HepG2 (cell line): ENCODE data around the gene ATAD3C. TPM values are rescaled to one million over a fixed set of nuclear protein-coding genes. Genes with fewer than 3 reads are reported as not detected.

ENCODE experiments used
- ARNT ChIP-seq: fragments of 450-650 bp; IDR thresholded peaks from 2 replicates; pipeline ENCODE4 v1.6.1; 2017
- GTF3A ChIP-seq: sonication (generic); formaldehyde crosslinking; conservative IDR thresholded peaks from 2 replicates; pipeline ENCODE4 v1.4.0; 2020; ENCODE audit warnings: mild to moderate bottlenecking, missing genetic modification reagents
- HOXA5 ChIP-seq: sonication (generic); formaldehyde crosslinking; IDR thresholded peaks from 2 replicates; pipeline ENCODE4 v1.4.0; 2020; ENCODE audit warnings: missing genetic modification reagents
- MTF1 ChIP-seq: sonication (generic); formaldehyde crosslinking; IDR thresholded peaks from 2 replicates; pipeline ENCODE4 v1.5.0; 2020; ENCODE audit warnings: missing genetic modification reagents
- MXI1 ChIP-seq: IDR thresholded peaks from 3 replicates; pipeline ENCODE4 v1.6.1; 2012; ENCODE audit warnings: low read depth, low read length, inconsistent platforms, borderline replicate concordance
- MZF1 ChIP-seq: sonication (generic); formaldehyde crosslinking; IDR thresholded peaks from 2 replicates; pipeline ENCODE4 v1.8.1; 2023; ENCODE audit warnings: mild to moderate bottlenecking, missing genetic modification reagents, borderline replicate concordance
- NFATC3 ChIP-seq: sonication (generic); formaldehyde crosslinking; IDR thresholded peaks from 2 replicates; pipeline ENCODE4 v1.5.1; 2020; ENCODE audit warnings: mild to moderate bottlenecking, missing genetic modification reagents
- PPARG ChIP-seq: conservative IDR thresholded peaks from 2 replicates; pipeline ENCODE4 v1.6.1; 2016; ENCODE audit warnings: missing biosample characterization, missing genetic modification reagents
- RCOR2 ChIP-seq: IDR thresholded peaks from 2 replicates; pipeline ENCODE4 v1.6.1; 2016; ENCODE audit warnings: missing biosample characterization, missing genetic modification reagents
- SIN3B ChIP-seq: fragments of 150-350 bp; IDR thresholded peaks from 2 replicates; pipeline ENCODE4 v1.6.1; 2014; ENCODE audit warnings: low read length
- TEAD3 ChIP-seq: optimal IDR thresholded peaks from 2 replicates; pipeline ENCODE3; 2016; ENCODE audit warnings: borderline replicate concordance
- TP53 ChIP-seq: sonication (generic); formaldehyde crosslinking; conservative IDR thresholded peaks from 2 replicates; pipeline ENCODE4 v1.4.0; 2020; ENCODE audit warnings: missing genetic modification reagents
- ZKSCAN5 ChIP-seq: sonication (generic); formaldehyde crosslinking; IDR thresholded peaks from 2 replicates; pipeline ENCODE4 v1.5.1; 2020; ENCODE audit warnings: mild to moderate bottlenecking, missing genetic modification reagents
- ZNF34 ChIP-seq: sonication (generic); formaldehyde crosslinking; IDR thresholded peaks from 2 replicates; pipeline ENCODE4 v1.4.0; 2020; ENCODE audit warnings: mild to moderate bottlenecking, missing genetic modification reagents, borderline replicate concordance
- ZSCAN12 ChIP-seq: sonication (generic); formaldehyde crosslinking; IDR thresholded peaks from 2 replicates; pipeline ENCODE4 v1.9.0; 2021; ENCODE audit warnings: mild to moderate bottlenecking, missing genetic modification reagents
- polyA plus RNA-seq, 8 experiments: library from polyadenylated mRNA; depleted of rRNA in 3 of 8; stranded (reverse) in 7 of 8; unstranded in 1 of 8; fragments of >200 nt; fragmentation: Illumina TruSeq in 4 of 8; extraction: Trizol in 4 of 8; gene quantifications; 2 replicates each; pipeline versions ENCODE4 v1.2.1 to v1.2.3, GENCODE V29; 2011 to 2016; ENCODE audit warnings: low read depth in 4 of 8, missing spikeins in 1 of 8, mixed read lengths in 1 of 8; ENCODE audit not compliant: insufficient read depth in 1 of 8
- total RNA-seq, 5 experiments: library from RNA; depleted of rRNA; stranded (reverse); fragments of >200 nt; fragmentation: Illumina TruSeq; extraction: Trizol; gene quantifications; 2 replicates each; pipeline ENCODE4 v1.2.3, GENCODE V29; 2016; ENCODE audit warnings: low read depth in 1 of 5
- TF ChIP-seq, protein P1 (sequence below): sonication (generic); formaldehyde crosslinking; IDR thresholded peaks from 2 replicates; pipeline ENCODE4 v1.4.0; 2020; ENCODE audit warnings: missing genetic modification reagents; ENCODE audit errors: not compliant biosample characterization
- TF ChIP-seq, protein P2 (sequence below): IDR thresholded peaks from 2 replicates; pipeline ENCODE4 v1.6.1; 2016; ENCODE audit warnings: low read depth, borderline replicate concordance
- TF ChIP-seq, protein P3 (sequence below): sonication (generic); formaldehyde crosslinking; IDR thresholded peaks from 2 replicates; pipeline ENCODE4 v1.4.0; 2020; ENCODE audit warnings: mild to moderate bottlenecking, missing genetic modification reagents
- TF ChIP-seq, protein P4 (sequence below): sonication (generic); formaldehyde crosslinking; IDR thresholded peaks from 2 replicates; pipeline ENCODE4 v1.4.0; 2020; ENCODE audit warnings: missing genetic modification reagents
- TF ChIP-seq, protein P5 (sequence below): sonication (generic); formaldehyde crosslinking; IDR thresholded peaks from 2 replicates; pipeline ENCODE4 v1.4.0; 2020; ENCODE audit warnings: missing genetic modification reagents, borderline replicate concordance
- TF ChIP-seq, protein P6 (sequence below): sonication (generic); formaldehyde crosslinking; IDR thresholded peaks from 2 replicates; pipeline ENCODE4 v1.4.0; 2020; ENCODE audit warnings: missing genetic modification reagents, borderline replicate concordance

Gene ATAD3C
- total and polyA plus RNA-seq, 2 of the 13 experiments (the other 11 are each of a cell fraction or from before 2014, with no cell fraction given) = 2.4 to 3.2 TPM

DNA sequence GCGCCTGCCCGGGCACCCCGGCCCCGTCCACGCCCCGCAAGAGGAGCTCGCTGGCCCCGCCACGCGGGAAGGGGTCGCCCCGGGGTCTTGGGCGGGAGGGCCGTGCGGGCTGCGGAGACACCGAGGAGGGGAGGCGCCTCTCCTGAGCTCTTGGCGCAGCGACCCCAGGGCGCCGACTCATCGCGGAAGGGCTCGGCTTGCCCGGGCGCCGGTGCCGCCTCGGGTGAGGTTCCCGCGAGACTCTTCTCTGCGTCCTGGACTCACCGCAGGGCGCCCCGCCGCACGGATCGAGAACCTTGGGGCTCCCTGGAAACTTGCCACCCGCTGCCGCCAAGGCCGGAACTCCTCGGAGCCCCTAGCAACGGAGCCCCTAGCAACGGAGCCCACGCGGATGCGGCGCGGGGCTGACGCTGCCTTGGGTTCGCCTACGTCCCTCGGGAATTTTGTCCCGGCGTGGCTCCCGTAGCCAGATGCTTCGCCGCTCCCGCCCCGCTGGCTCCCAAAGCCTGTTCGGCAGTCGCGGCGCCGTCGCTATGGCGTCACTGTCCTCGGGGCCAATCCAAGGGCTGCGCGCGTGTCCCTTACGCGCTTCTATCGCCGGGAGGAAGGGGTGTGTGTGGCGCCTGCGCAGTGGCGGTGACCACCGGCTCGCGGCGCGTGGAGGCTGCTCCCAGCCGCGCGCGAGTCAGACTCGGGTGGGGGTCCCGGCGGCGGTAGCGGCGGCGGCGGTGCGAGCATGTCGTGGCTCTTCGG lies 62.2 kb downstream of the ATAD3C start, which contains the start of gene ATAD3A (continued):
- TF ChIP-seq, protein P1, sequence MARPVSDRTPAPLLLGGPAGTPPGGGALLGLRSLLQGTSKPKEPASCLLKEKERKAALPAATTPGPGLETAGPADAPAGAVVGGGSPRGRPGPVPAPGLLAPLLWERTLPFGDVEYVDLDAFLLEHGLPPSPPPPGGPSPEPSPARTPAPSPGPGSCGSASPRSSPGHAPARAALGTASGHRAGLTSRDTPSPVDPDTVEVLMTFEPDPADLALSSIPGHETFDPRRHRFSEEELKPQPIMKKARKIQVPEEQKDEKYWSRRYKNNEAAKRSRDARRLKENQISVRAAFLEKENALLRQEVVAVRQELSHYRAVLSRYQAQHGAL (CRISPR knock-in tag) = no peak
- TF ChIP-seq, protein P2, sequence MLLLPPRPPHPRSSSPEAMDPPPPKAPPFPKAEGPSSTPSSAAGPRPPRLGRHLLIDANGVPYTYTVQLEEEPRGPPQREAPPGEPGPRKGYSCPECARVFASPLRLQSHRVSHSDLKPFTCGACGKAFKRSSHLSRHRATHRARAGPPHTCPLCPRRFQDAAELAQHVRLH = peak; percentile 81; the same call in 1 of the 2 replicates
- TF ChIP-seq NFATC3 (CRISPR knock-in tag) (peak; percentile 79; the same call in 1 of the 2 replicates), SIN3B (peak; percentile 71), TP53 (CRISPR knock-in tag) (no peak; the same call in 1 of the 2 replicates), MTF1 (CRISPR knock-in tag) (no peak), TEAD3 (CRISPR knock-in tag) (peak; percentile 70), ZKSCAN5 (no peak), ZSCAN12 (no peak), MXI1 (peak; percentile 80), ZNF34 (CRISPR knock-in tag) (no peak), ARNT (no peak), HOXA5 (CRISPR knock-in tag) (peak; percentile 89; the same call in 1 of the 2 replicates), PPARG (CRISPR knock-in tag) (no peak), RCOR2 (CRISPR knock-in tag) (no peak), MZF1 (0 out of 2 replicates have a peak, but pooled peaks have one; percentile 79), GTF3A (CRISPR knock-in tag) (no peak)
- TF ChIP-seq, protein P3, sequence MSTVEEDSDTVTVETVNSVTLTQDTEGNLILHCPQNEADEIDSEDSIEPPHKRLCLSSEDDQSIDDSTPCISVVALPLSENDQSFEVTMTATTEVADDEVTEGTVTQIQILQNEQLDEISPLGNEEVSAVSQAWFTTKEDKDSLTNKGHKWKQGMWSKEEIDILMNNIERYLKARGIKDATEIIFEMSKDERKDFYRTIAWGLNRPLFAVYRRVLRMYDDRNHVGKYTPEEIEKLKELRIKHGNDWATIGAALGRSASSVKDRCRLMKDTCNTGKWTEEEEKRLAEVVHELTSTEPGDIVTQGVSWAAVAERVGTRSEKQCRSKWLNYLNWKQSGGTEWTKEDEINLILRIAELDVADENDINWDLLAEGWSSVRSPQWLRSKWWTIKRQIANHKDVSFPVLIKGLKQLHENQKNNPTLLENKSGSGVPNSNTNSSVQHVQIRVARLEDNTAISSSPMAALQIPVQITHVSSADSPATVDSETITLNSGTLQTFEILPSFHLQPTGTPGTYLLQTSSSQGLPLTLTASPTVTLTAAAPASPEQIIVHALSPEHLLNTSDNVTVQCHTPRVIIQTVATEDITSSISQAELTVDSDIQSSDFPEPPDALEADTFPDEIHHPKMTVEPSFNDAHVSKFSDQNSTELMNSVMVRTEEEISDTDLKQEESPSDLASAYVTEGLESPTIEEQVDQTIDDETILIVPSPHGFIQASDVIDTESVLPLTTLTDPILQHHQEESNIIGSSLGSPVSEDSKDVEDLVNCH (CRISPR knock-in tag) = no peak
- TF ChIP-seq, protein P4, sequence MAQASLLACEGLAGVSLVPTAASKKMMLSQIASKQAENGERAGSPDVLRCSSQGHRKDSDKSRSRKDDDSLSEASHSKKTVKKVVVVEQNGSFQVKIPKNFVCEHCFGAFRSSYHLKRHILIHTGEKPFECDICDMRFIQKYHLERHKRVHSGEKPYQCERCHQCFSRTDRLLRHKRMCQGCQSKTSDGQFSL (CRISPR knock-in tag) = no peak
- TF ChIP-seq, protein P5, sequence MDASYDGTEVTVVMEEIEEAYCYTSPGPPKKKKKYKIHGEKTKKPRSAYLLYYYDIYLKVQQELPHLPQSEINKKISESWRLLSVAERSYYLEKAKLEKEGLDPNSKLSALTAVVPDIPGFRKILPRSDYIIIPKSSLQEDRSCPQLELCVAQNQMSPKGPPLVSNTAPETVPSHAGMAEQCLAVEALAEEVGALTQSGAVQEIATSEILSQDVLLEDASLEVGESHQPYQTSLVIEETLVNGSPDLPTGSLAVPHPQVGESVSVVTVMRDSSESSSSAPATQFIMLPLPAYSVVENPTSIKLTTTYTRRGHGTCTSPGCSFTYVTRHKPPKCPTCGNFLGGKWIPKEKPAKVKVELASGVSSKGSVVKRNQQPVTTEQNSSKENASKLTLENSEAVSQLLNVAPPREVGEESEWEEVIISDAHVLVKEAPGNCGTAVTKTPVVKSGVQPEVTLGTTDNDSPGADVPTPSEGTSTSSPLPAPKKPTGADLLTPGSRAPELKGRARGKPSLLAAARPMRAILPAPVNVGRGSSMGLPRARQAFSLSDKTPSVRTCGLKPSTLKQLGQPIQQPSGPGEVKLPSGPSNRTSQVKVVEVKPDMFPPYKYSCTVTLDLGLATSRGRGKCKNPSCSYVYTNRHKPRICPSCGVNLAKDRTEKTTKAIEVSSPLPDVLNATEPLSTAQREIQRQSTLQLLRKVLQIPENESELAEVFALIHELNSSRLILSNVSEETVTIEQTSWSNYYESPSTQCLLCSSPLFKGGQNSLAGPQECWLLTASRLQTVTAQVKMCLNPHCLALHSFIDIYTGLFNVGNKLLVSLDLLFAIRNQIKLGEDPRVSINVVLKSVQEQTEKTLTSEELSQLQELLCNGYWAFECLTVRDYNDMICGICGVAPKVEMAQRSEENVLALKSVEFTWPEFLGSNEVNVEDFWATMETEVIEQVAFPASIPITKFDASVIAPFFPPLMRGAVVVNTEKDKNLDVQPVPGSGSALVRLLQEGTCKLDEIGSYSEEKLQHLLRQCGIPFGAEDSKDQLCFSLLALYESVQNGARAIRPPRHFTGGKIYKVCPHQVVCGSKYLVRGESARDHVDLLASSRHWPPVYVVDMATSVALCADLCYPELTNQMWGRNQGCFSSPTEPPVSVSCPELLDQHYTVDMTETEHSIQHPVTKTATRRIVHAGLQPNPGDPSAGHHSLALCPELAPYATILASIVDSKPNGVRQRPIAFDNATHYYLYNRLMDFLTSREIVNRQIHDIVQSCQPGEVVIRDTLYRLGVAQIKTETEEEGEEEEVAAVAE = peak; percentile 88; the same call in 1 of the 2 replicates
- TF ChIP-seq, protein P6, sequence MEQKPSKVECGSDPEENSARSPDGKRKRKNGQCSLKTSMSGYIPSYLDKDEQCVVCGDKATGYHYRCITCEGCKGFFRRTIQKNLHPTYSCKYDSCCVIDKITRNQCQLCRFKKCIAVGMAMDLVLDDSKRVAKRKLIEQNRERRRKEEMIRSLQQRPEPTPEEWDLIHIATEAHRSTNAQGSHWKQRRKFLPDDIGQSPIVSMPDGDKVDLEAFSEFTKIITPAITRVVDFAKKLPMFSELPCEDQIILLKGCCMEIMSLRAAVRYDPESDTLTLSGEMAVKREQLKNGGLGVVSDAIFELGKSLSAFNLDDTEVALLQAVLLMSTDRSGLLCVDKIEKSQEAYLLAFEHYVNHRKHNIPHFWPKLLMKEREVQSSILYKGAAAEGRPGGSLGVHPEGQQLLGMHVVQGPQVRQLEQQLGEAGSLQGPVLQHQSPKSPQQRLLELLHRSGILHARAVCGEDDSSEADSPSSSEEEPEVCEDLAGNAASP (CRISPR knock-in tag) = peak; percentile 60
